ENCODE measurements around the gene NR1H2. TPM values are rescaled to one million over a fixed set of nuclear protein-coding genes. Genes with fewer than 3 reads are reported as not detected.
A peak's percentile ranks its signal among the peaks of the same experiment; 100 is the strongest.

NR1H2 gene
- polyA plus RNA-seq, 3 donors, result 77.1 to 111 (median 78.9) TPM

DNA sequence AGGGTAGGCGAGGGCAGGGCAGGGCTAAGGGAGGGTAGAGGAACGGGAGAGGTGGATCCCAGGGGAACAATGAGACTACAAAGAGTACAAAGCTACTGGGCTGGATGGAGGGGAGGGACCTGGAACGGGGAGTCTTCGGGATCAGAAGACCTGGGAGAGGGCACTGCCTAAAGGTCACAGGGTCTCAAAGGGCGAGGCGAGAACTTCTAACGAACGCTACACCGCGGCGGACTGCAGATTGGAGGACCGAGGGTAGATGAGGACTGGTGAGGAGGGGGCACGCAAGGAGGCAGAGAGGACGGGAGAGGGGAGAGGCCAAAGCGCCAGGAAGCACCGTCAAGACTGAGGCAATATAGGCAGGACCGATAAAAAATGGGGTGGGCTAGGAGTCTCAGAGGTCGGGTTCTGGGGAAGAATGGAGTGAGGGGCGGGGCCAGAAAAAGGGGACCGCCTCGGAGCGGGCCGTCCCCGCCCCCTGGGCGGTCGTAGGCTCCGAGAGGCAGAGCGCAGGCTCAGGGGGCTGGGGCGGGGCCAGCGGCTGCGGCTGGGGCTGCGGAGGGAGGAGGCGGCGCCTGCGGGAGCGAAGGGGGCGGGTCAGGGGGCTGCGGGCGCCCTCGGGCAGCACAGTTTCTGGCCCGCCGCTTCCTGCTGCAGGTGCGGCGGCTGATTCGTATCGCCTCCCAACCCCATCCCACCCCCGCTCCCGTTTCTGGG is 45.7 kb upstream of the NR1H2 start:
- peaks cover 19 to 23% of the 10 kb centered on the region in 2 donors for H3K27me3 ChIP-seq (ENCODE audit: control insufficient read depth in 2 of 2, insufficient read depth in 2 of 2, low read length in 2 of 2)
- peaks cover 43% of the 10 kb centered on the region for H4K20me1 ChIP-seq (ENCODE audit: insufficient read depth, low read length)
- peaks cover 8% of the 10 kb centered on the region for H3K79me2 ChIP-seq (ENCODE audit: insufficient read depth, low read length)
- intact Hi-C loops (cut with micrococcal nuclease), result loop anchor here in 1 of 2 donors (2.0 kb wide), 1 partner anchor 18 kb away; no protein-coding TSS in a partner anchor
- peaks cover 10 to 12% of the 10 kb centered on the region in 2 donors for H3K36me3 ChIP-seq (replicated peaks in 1 of 2; ENCODE audit: control insufficient read depth in 1 of 2, insufficient read depth in 2 of 2, low read length in 2 of 2)
- H3K4me2 ChIP-seq (replicated peaks; ENCODE audit: extremely low read depth, low read length, poor library complexity, severe bottlenecking), result peak overlapping the region; percentile 83
- Mint-ChIP-seq H3K9me3 (peaks cover 2 to 42% (median 26%) of the 10 kb centered on the region in 7 donors), H3K4me1 (peaks cover 76% of the 10 kb centered on the region), H3K36me3 (peaks cover 24 to 28% of the 10 kb centered on the region in 2 donors), H3K4me3 (peak overlapping the region; percentile 84 to 96), H3K27me3 (ENCODE audit: low read depth in 3 of 3) (peaks cover 32 to 38% (median 36%) of the 10 kb centered on the region in 3 donors), H3K27ac (peak overlapping the region; percentile 91 to 98 (median 95))
- peaks cover 0 to 14% of the 10 kb centered on the region in 2 donors for H3K9me3 ChIP-seq (replicated peaks in 1 of 2; ENCODE audit: control insufficient read depth in 1 of 2, insufficient read depth in 1 of 2, low read length in 2 of 2)
- H2AFZ ChIP-seq (ENCODE audit: insufficient read depth, low read depth, low read length, poor library complexity, severe bottlenecking), result peak overlapping the region; percentile 72
- H3K27ac ChIP-seq (ENCODE audit: low read depth in 1 of 2, low read length in 2 of 2), result peak overlapping the region; percentile 59 to 64
- TF ChIP-seq, protein P1, sequence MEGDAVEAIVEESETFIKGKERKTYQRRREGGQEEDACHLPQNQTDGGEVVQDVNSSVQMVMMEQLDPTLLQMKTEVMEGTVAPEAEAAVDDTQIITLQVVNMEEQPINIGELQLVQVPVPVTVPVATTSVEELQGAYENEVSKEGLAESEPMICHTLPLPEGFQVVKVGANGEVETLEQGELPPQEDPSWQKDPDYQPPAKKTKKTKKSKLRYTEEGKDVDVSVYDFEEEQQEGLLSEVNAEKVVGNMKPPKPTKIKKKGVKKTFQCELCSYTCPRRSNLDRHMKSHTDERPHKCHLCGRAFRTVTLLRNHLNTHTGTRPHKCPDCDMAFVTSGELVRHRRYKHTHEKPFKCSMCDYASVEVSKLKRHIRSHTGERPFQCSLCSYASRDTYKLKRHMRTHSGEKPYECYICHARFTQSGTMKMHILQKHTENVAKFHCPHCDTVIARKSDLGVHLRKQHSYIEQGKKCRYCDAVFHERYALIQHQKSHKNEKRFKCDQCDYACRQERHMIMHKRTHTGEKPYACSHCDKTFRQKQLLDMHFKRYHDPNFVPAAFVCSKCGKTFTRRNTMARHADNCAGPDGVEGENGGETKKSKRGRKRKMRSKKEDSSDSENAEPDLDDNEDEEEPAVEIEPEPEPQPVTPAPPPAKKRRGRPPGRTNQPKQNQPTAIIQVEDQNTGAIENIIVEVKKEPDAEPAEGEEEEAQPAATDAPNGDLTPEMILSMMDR (IDR thresholded peaks at IDR 0.05), result no peak
- peaks cover 76 to 88% of the 10 kb centered on the region in 2 donors for H3K4me1 ChIP-seq (ENCODE audit: control insufficient read depth in 1 of 2, insufficient read depth in 2 of 2, low read length in 2 of 2)
- peak overlapping the region; percentile 59 for H3K9ac ChIP-seq (ENCODE audit: insufficient read depth, low read length, poor library complexity, severe bottlenecking)
- DNase-seq, result peak; percentile 74 to 81 (median 79)
- peak overlapping the region; percentile 47 to 83 (median 64) for H3K4me3 ChIP-seq (replicated peaks in 1 of 3; ENCODE audit: low read depth in 2 of 3, low read length in 3 of 3)
- WGBS (ENCODE audit: insufficient coverage), result 3% methylated on average over 36 of the region's 48 CpGs

DNA sequence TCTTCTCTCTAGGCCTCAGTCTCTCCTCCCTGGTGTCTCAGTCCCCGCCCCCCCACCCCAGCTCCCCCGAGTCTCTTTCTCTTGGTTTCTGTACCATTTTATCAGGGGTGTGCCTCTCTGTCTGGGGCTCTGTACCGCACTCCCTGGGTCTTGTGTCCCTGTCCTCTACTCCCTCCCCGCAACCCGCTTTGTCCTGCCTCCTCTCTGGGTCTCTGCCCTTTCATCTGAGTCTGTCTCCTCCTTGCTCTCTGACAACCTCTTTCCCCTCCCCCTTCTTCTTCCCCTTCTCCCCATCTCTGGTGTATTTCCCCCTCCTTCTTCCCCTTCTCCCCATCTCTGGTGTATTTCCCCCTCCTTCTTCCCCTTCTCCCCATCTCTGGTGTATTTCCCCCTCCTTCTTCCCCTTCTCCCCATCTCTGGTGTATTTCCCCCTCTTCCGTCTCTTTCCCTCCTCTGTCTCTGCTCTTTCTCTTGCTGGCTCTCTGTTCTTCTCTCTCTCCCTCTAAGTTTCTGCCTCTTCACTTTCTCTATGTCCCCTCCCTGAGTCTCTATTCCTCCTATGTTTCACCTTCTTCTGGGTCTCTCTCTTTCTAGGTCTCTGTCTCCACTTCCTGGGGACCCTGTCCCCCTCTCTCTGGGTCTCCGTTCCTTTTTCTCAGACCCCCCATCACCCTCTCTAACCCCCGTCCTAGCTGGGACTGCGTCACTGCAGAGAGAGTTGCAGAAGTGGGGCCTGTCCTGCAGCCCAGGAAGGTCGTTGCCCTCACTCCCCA is 44.9 kb upstream of the NR1H2 start:
- Histone ChIP-seq H3K9ac (ENCODE audit: insufficient read depth, low read length, poor library complexity, severe bottlenecking) (peak overlapping the region; percentile 59), H3K27me3 (ENCODE audit: control insufficient read depth in 2 of 2, insufficient read depth in 2 of 2, low read length in 2 of 2) (peaks cover 14 to 16% of the 10 kb centered on the region in 2 donors), H3K4me3 (replicated peaks in 1 of 3; ENCODE audit: low read depth in 2 of 3, low read length in 3 of 3) (peak overlapping the region; percentile 47 to 83 (median 64)), H3K36me3 (replicated peaks in 1 of 2; ENCODE audit: control insufficient read depth in 1 of 2, insufficient read depth in 2 of 2, low read length in 2 of 2) (peaks cover 19 to 21% of the 10 kb centered on the region in 2 donors), H3K79me2 (ENCODE audit: insufficient read depth, low read length) (peaks cover 11% of the 10 kb centered on the region), H2AFZ (ENCODE audit: insufficient read depth, low read depth, low read length, poor library complexity, severe bottlenecking) (peak overlapping the region; percentile 72), H3K9me3 (replicated peaks in 1 of 2; ENCODE audit: control insufficient read depth in 1 of 2, insufficient read depth in 1 of 2, low read length in 2 of 2) (peaks cover 0 to 8% of the 10 kb centered on the region in 2 donors), H4K20me1 (ENCODE audit: insufficient read depth, low read length) (peaks cover 43% of the 10 kb centered on the region), H3K4me2 (replicated peaks; ENCODE audit: extremely low read depth, low read length, poor library complexity, severe bottlenecking) (peak overlapping the region; percentile 83), H3K27ac (ENCODE audit: low read depth in 1 of 2, low read length in 2 of 2) (peak overlapping the region; percentile 64 to 67), H3K4me1 (ENCODE audit: control insufficient read depth in 1 of 2, insufficient read depth in 2 of 2, low read length in 2 of 2) (peaks cover 70 to 85% of the 10 kb centered on the region in 2 donors)
- 7% methylated on average over 9 of the region's 10 CpGs for WGBS (ENCODE audit: insufficient coverage)
- Mint-ChIP-seq H3K9me3 (peaks cover 2 to 34% (median 26%) of the 10 kb centered on the region in 7 donors), H3K27me3 (ENCODE audit: low read depth in 3 of 3) (peaks cover 24 to 32% (median 29%) of the 10 kb centered on the region in 3 donors), H3K36me3 (peaks cover 32 to 37% of the 10 kb centered on the region in 2 donors), H3K4me3 (peak overlapping the region; percentile 84 to 96), H3K4me1 (peaks cover 75% of the 10 kb centered on the region), H3K27ac (peak overlapping the region; percentile 91 to 98 (median 94))
- intact Hi-C loops (cut with micrococcal nuclease), result loop anchor here in 1 of 2 donors (2.0 kb wide), 1 partner anchor 17 kb away; no protein-coding TSS in a partner anchor
- TF ChIP-seq, protein P1 (IDR thresholded peaks at IDR 0.05), result no peak
- DNase-seq, result peak; percentile 44 to 78 (median 62)

All from CD14-positive monocyte (primary cell).